GM19351 (cell line): Measurements from ENCODE around the gene GPR89B.
"Not testable (repeated sequence)": the region's sequence is repeated elsewhere in the genome, so short reads cannot be mapped to it uniquely, and the experiment has no call there.

Experiments used
- ATAC-seq: cut with Tn5 transposase; IDR thresholded peaks from one replicate; pipeline ENCODE4 v1.9.1; 2021; ENCODE audit warnings: mild to moderate bottlenecking, moderate library complexity; ENCODE audit not compliant: unreplicated experiment

The GPR89B gene

DNA sequence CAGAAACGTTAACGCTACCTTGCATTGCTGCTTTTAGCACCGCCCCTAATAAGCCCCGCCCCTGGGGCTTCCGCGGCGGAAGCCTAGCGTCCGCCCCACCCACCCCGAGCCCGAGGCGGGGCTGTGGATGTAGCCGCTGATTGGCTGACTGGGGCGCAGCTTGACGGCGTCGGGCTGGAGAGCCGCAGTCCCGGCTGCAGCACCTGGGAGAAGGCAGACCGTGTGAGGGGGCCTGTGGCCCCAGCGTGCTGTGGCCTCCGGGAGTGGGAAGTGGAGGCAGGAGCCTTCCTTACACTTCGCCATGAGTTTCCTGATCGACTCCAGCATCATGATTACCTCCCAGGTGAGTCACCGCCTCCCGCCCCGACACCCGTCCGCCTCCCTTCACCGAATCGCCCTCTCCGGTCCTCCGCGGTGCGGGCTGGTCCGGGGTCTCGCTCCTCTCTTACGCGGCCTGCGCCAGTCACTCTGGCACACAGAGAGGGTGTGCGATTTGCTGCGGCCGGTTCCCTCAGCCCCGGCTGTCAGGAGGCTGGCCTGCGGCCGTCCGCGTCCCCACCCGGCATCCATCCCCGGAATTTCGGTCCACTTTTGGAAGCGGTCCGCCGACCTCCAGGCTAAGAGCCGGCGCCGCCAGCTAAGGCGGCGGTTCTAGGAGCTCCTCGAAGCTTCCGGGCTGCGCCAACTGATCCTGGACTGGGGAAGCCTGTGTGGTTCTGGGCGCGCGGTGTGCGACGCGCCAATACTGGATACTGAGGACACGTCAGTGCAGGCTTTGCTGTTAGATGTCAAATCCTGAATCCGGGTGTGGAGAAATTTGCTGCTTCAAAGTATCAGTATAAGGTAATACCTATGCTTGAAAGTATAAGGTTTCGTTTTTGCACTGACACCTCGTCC lies at the start of gene GPR89B:
TSS of gene GPR89B (plus strand) at position 185 of the 897 bp plus-strand sequence. CDS start at position 302, 117 bp downstream.
- peak; percentile 96 for ATAC-seq

DNA sequence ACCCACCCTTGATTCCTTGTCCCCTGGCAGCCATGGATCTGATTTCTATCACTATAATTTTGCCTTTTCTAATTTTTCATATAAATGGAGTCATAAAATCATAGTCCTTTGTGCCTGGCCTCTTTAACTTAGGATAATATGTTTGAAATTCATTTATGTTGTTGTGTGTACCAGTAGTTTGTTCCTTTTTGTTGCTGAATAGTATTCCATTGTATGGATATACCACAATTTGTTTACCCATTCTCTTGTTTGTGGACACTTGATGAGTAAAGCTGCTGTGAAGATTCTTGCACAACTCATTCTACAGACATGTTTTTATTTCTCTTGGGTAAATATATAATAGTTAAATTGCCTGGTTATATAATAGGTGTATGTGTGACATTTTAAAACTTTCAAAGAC lies 48.3 kb upstream of the GPR89B start:
- no peak for ATAC-seq

- ATAC-seq, result no peak
These were observed 45.7 kb upstream of the GPR89B start for GRCh38 chr1:147882535-147882934.

- peak; percentile 77 for ATAC-seq
These were observed 37.9 kb upstream of the GPR89B start for GRCh38 chr1:147890177-147890790.

GRCh38 chr1:147891088-147891487 lies 37.1 kb upstream of the GPR89B start:
- no peak for ATAC-seq

DNA sequence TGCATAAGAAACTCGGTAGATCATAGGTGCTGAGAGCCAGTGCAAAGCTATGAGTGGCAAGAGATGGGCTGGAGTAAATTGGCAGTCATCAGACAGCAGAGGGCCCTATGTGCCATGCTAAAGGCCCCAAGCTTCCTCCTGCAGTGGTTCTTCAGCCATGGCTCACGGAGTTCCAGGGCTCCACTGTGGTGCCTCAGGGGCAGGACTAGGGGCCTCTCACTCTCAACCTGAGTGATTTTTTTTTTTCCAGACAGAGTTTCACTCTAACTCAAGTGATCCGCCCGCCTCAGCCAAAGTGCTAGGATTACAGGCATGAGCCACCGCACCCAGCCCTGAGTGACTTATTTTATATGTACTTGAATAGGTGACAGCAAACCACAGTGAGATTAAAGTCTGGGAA lies 36.0 kb upstream of the GPR89B start:
- ATAC-seq, result no peak

DNA sequence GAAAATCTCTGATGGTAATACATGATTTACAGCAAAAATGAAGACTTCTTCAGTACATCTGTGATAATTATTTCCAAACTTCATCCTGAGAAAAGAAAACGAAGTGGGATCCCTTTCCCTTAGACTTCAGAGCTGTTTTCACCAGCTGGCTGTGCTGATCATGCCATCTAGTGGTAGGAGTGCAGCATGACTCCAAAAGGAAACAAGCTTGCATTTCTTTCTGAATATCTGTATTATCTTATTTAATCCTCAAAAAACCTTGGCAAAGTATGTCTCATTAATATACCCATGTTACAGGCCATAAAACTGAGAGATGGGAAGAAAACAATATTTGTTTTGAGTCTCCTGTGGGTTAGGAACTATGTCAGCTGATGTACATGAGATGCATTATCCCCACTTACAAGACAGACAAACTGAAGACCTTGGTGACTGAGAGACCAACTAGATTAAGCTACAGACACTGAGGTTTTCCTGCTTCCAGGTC lies 35.4 kb upstream of the GPR89B start:
- no peak for ATAC-seq

GRCh38 chr1:147895123-147895522 lies 33.1 kb upstream of the GPR89B start:
- no peak for ATAC-seq

- no peak for ATAC-seq
These were observed 31.0 kb upstream of the GPR89B start for GRCh38 chr1:147897029-147897752.

- no peak for ATAC-seq
These were observed 30.4 kb upstream of the GPR89B start for GRCh38 chr1:147897789-147898188.

DNA sequence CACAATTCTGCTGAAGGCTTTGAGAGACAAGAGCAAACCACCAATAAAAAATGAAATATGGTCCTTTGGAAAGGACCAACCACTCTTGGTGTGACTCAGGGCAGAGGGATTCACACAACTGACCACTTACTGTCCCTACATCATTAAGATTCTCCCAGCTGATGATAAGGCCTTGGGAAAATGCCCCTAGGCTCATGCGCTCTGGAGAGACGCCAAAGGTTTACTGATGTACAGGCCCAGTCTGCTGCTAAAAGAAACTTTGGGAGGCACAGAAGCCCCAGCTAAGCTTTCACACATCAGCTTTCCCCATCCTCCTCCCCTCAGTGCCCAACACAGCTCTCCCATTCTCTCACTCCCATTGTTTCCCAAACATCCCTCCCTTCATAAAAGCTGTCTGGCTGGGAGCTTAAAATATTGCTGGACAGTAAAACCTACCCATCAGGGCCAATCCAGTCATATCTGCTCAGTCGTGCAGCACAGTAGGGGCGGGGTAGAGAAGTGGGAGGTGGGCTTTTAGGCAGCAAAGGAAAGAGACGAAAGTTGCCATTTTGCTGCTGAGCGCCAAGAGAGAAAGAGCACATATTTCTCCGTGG lies 25.9 kb upstream of the GPR89B start, which contains the start of gene GJA8:
TSS of gene GJA8 (plus strand) at position 543 of the 593 bp plus-strand sequence. CDS start 5,161 bp downstream, outside the sequence.
- ATAC-seq, result no peak

- ATAC-seq, result no peak
These were observed 23.5 kb upstream of the GPR89B start for GRCh38 chr1:147904726-147905125.

- ATAC-seq, result no peak
These were observed 20.3 kb upstream of the GPR89B start for GRCh38 chr1:147907786-147908509.

- ATAC-seq, result no peak
These were observed 15.7 kb upstream of the GPR89B start for GRCh38 chr1:147912553-147912952.

DNA sequence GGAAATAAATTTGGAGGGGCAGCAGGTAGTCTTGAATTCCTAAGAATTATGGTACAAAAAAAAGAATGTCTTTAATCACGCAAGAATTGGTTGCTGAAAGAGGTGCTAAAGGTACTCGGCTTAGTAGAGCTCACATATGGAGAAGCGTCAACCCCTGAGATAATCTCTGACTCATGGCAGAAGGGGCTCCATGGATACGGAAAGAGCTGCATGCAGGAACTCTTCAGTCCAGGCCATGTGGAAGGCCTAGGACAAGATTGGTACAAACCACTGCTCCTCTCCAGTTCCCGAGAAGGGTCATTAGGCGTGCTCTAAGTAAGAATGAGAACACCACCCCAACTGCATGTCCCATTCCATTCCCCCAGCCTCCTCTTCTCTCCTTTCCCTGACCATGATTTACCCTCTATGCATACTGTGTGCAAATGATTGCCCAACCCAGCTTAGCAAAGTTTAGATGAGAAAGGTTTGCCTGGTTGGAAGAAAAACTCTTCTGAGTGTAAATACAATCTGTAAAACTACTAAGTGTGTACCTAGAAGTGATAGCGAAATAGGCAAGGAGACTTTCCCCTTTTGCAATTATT lies 14.8 kb upstream of the GPR89B start:
- no peak for ATAC-seq

- no peak for ATAC-seq
These were observed 8.3 kb upstream of the GPR89B start for GRCh38 chr1:147919896-147920295.

DNA sequence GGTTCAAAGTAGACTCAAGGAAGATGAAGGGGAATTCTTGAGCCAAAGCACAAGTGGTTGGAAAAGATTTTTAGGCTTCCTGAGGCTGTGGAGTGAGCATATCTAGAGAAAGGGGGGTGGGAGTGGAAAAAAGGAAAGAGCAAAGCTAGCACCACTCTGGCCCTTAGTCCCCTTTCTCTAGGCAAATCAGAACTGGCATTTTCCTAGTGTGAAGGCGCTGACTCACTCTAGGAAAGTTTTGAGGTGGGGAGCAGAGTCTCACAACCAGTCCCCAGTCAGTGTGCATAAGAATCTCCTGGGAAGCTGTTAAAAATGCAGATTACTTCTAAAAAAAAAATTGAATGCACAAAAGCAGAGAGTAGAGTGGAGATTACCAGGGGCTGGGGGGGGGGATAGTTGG lies 3.4 kb upstream of the GPR89B start:
- ATAC-seq, result no peak

GRCh38 chr1:147927215-147927614 lies 1.0 kb upstream of the GPR89B start:
- ATAC-seq, result not testable (repeated sequence)

GRCh38 chr1:147927689-147928088 lies 531 bp upstream of the GPR89B start:
- ATAC-seq, result not testable (repeated sequence)

GRCh38 chr1:147931137-147931536 lies 2.9 kb downstream of the GPR89B start:
- ATAC-seq, result not testable (repeated sequence)
